Measurements from ENCODE around the gene PRKCZ.

PRKCZ gene

GRCh38 chr1:2188336-2188735 is 138.1 kb downstream of the PRKCZ start:
- no peak for TF ChIP-seq CTCF (IDR thresholded peaks at IDR 0.05; ENCODE audit: insufficient read depth, low read depth, low read length, missing control alignments)
- DNase-seq (ENCODE audit: low read depth) = no peak
- H3K4me3 ChIP-seq (ENCODE audit: low read depth, low read length) = no peak overlapping the region

DNA sequence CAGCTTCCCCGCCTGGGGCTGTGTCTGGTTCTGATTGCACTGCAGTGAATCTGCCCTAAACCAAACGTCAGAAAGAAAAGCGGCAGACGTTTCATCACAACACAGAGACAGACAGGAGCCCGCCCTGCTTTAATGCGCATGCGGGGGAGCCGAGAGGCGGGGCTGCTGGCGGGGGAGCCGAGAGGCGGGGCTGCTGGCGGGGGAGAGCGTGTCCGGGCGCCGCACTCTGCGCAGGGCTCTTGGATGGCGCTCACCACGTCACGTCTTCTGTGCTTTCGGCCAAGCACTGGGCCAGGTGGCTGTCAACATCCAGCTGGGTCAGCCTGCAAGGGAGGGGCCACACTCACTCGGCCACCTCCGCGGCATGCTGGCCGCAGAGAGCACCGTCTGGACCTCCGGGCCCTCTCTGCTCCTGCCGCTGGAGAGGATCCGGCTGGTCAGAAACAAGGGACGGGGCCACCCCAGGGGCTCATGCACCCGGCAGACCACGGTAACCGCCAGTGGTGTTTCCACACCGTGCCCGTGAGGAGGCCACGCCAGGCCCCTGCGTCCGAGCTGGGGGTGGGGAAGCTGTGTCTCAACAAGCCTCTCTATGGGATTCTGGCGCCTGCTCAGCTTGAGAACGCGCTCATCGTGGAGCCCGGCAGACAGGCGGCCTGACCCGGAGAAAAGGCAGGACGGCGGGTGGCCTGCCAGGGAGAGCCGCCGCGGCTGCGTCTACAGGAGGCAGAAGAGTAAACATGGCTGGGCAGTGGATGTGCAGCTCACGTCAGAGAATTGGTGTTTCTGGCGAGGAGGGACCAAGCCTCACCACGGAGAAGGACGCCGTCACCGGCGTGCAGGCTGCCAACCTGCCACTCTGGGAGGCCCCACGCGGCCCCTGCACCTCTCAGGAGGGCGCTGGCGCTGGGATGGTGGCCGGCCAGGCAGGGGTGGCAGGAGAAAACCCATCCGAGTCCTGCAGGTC is 139.5 kb downstream of the PRKCZ start:
- peak; percentile 95 for DNase-seq (ENCODE audit: low read depth)
- no peak for TF ChIP-seq CTCF (IDR thresholded peaks at IDR 0.05; ENCODE audit: insufficient read depth, low read depth, low read length, missing control alignments)
- H3K4me3 ChIP-seq (ENCODE audit: low read depth, low read length) = peak overlapping the region; percentile 68

GRCh38 chr1:2190491-2190976 is 140.3 kb downstream of the PRKCZ start:
- no peak for DNase-seq (ENCODE audit: low read depth)
- H3K4me3 ChIP-seq (ENCODE audit: low read depth, low read length) = no peak overlapping the region
- TF ChIP-seq CTCF (IDR thresholded peaks at IDR 0.05; ENCODE audit: insufficient read depth, low read depth, low read length, missing control alignments) = no peak

- no peak for TF ChIP-seq CTCF (IDR thresholded peaks at IDR 0.05; ENCODE audit: insufficient read depth, low read depth, low read length, missing control alignments)
- DNase-seq (ENCODE audit: low read depth) = no peak
- H3K4me3 ChIP-seq (ENCODE audit: low read depth, low read length) = no peak overlapping the region
Observed at GRCh38 chr1:2192031-2192995, 142.1 kb downstream of the PRKCZ start.

GRCh38 chr1:2193514-2194281 is 143.5 kb downstream of the PRKCZ start:
- no peak for DNase-seq (ENCODE audit: low read depth)
- TF ChIP-seq CTCF (IDR thresholded peaks at IDR 0.05; ENCODE audit: insufficient read depth, low read depth, low read length, missing control alignments) = no peak
- H3K4me3 ChIP-seq (ENCODE audit: low read depth, low read length) = peak overlapping the region; percentile 61

DNA sequence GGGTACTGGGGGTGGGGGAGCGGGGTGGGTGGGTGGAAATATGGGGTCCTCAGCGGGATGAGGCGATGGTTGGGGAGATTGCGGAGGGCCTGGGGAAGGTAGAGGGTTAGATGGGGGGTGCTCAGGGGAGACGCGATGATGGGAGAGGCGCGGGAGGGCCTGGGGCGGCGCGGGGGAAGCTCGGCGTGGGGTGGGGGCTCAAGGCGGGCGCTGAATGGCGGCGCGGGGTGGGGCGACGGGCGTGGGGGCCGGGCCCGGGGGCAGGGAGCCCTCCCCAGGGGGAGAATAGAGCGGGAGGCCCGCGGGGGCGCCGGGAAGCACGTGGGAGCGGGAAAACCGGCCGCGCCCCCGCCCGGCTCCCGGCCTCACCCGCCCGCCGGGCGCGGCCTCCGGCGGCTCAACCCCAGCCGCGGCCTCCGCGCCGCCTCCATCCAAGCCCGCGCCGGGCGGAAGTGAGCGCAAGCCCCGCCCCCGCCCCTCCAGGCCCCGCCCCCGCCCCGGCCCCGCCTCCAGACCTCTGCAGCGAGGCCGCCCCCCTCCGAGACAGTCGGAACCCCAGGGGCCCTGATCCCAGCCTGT is 144.2 kb downstream of the PRKCZ start, which contains the start of gene FAAP20:
TSS of gene FAAP20 (minus strand) at position 454 of the 579 bp plus-strand sequence. CDS start at position 431, 23 bp downstream.
- DNase-seq (ENCODE audit: low read depth) = peak; percentile 79
- TF ChIP-seq CTCF (IDR thresholded peaks at IDR 0.05; ENCODE audit: insufficient read depth, low read depth, low read length, missing control alignments) = no peak
- H3K4me3 ChIP-seq (ENCODE audit: low read depth, low read length) = peak within 1 kb of the TSS; percentile 65
